ENCODE results near the gene DEFB110. TPM values are rescaled to one million over a fixed set of nuclear protein-coding genes. Genes with fewer than 3 reads are reported as not detected.
A peak's percentile ranks its signal among the peaks of the same experiment; 100 is the strongest.

The DEFB110 gene
- polyA plus RNA-seq, 4 donors = not detected

- no peaks in the 10 kb centered on the region for H3K4me1 ChIP-seq (ENCODE audit: control insufficient read depth in 3 of 3, insufficient read depth in 2 of 3, low read depth in 1 of 3, low read length in 2 of 3)
- no peak for DNase-seq
- no peak overlapping the region for H3K4me3 ChIP-seq (ENCODE audit: low read depth in 1 of 3, low read length in 3 of 3)
- H3K27ac ChIP-seq (ENCODE audit: low read depth in 1 of 3, low read length in 2 of 3) = no peak overlapping the region
- no peaks in the 10 kb centered on the region for H3K9me3 ChIP-seq (ENCODE audit: control insufficient read depth in 2 of 2, insufficient read depth in 1 of 2, low read depth in 1 of 2, low read length in 1 of 2)
- no peak for FAIRE-seq
- WGBS, 3 donors = 82 to 87% (median 87%) methylated on average over 4 of the region's 4 CpGs
- no peaks in the 10 kb centered on the region for H3K36me3 ChIP-seq (ENCODE audit: control insufficient read depth in 3 of 3, insufficient read depth in 2 of 3, low read depth in 1 of 3, low read length in 3 of 3)
- no peaks in the 10 kb centered on the region for H3K27me3 ChIP-seq (ENCODE audit: control insufficient read depth in 3 of 3, insufficient read depth in 3 of 3, low read length in 3 of 3)
Observed at GRCh38 chr6:50025258-50025657, 3.5 kb upstream of the DEFB110 start.

- FAIRE-seq (no peak), DNase-seq (no peak)
- Histone ChIP-seq H3K4me3 (ENCODE audit: low read depth in 1 of 3, low read length in 3 of 3) (no peak overlapping the region), H3K27me3 (ENCODE audit: control insufficient read depth in 3 of 3, insufficient read depth in 3 of 3, low read length in 3 of 3) (no peaks in the 10 kb centered on the region), H3K27ac (ENCODE audit: low read depth in 1 of 3, low read length in 2 of 3) (no peak overlapping the region), H3K4me1 (ENCODE audit: control insufficient read depth in 3 of 3, insufficient read depth in 2 of 3, low read depth in 1 of 3, low read length in 2 of 3) (no peaks in the 10 kb centered on the region), H3K9me3 (ENCODE audit: control insufficient read depth in 2 of 2, insufficient read depth in 1 of 2, low read depth in 1 of 2, low read length in 1 of 2) (no peaks in the 10 kb centered on the region), H3K36me3 (ENCODE audit: control insufficient read depth in 3 of 3, insufficient read depth in 2 of 3, low read depth in 1 of 3, low read length in 3 of 3) (no peaks in the 10 kb centered on the region)
- WGBS, 3 donors = 79 to 87% (median 81%) methylated on average over 3 of the region's 3 CpGs
Observed at GRCh38 chr6:50007819-50008218, 14.0 kb downstream of the DEFB110 start.

GRCh38 chr6:50003139-50003538 lies 18.7 kb downstream of the DEFB110 start:
- no peaks in the 10 kb centered on the region for H3K36me3 ChIP-seq (ENCODE audit: control insufficient read depth in 3 of 3, insufficient read depth in 2 of 3, low read depth in 1 of 3, low read length in 3 of 3)
- no peaks in the 10 kb centered on the region for H3K4me1 ChIP-seq (ENCODE audit: control insufficient read depth in 3 of 3, insufficient read depth in 2 of 3, low read depth in 1 of 3, low read length in 2 of 3)
- no peaks in the 10 kb centered on the region for H3K27me3 ChIP-seq (ENCODE audit: control insufficient read depth in 3 of 3, insufficient read depth in 3 of 3, low read length in 3 of 3)
- no peaks in the 10 kb centered on the region for H3K9me3 ChIP-seq (ENCODE audit: control insufficient read depth in 2 of 2, insufficient read depth in 1 of 2, low read depth in 1 of 2, low read length in 1 of 2)
- no peak for FAIRE-seq
- DNase-seq = no peak
- H3K27ac ChIP-seq (ENCODE audit: low read depth in 1 of 3, low read length in 2 of 3) = no peak overlapping the region
- no peak overlapping the region for H3K4me3 ChIP-seq (ENCODE audit: low read depth in 1 of 3, low read length in 3 of 3)
- 44 to 48% (median 44%) methylated on average over 3 of the region's 3 CpGs for WGBS, 3 donors

GRCh38 chr6:49995278-49995677 lies 26.5 kb downstream of the DEFB110 start:
- Histone ChIP-seq H3K27me3 (ENCODE audit: control insufficient read depth in 3 of 3, insufficient read depth in 3 of 3, low read length in 3 of 3) (no peaks in the 10 kb centered on the region), H3K4me3 (ENCODE audit: low read depth in 1 of 3, low read length in 3 of 3) (no peak overlapping the region), H3K27ac (ENCODE audit: low read depth in 1 of 3, low read length in 2 of 3) (no peak overlapping the region), H3K9me3 (ENCODE audit: control insufficient read depth in 2 of 2, insufficient read depth in 1 of 2, low read depth in 1 of 2, low read length in 1 of 2) (no peaks in the 10 kb centered on the region), H3K36me3 (ENCODE audit: control insufficient read depth in 3 of 3, insufficient read depth in 2 of 3, low read depth in 1 of 3, low read length in 3 of 3) (no peaks in the 10 kb centered on the region), H3K4me1 (ENCODE audit: control insufficient read depth in 3 of 3, insufficient read depth in 2 of 3, low read depth in 1 of 3, low read length in 2 of 3) (no peaks in the 10 kb centered on the region)
- FAIRE-seq (peak; percentile 44), DNase-seq (peak in 1 of 2 donors; percentile 41)

GRCh38 chr6:49988900-49989299 lies 32.9 kb downstream of the DEFB110 start:
- no peak overlapping the region for H3K27ac ChIP-seq (ENCODE audit: low read depth in 1 of 3, low read length in 2 of 3)
- H3K27me3 ChIP-seq (ENCODE audit: control insufficient read depth in 3 of 3, insufficient read depth in 3 of 3, low read length in 3 of 3) = no peaks in the 10 kb centered on the region
- no peak overlapping the region for H3K4me3 ChIP-seq (ENCODE audit: low read depth in 1 of 3, low read length in 3 of 3)
- H3K9me3 ChIP-seq (ENCODE audit: control insufficient read depth in 2 of 2, insufficient read depth in 1 of 2, low read depth in 1 of 2, low read length in 1 of 2) = no peaks in the 10 kb centered on the region
- 73 to 81% (median 80%) methylated on average over 2 of the region's 2 CpGs for WGBS, 3 donors
- no peak for FAIRE-seq
- H3K4me1 ChIP-seq (ENCODE audit: control insufficient read depth in 3 of 3, insufficient read depth in 2 of 3, low read depth in 1 of 3, low read length in 2 of 3) = no peaks in the 10 kb centered on the region
- DNase-seq = no peak
- H3K36me3 ChIP-seq (ENCODE audit: control insufficient read depth in 3 of 3, insufficient read depth in 2 of 3, low read depth in 1 of 3, low read length in 3 of 3) = no peaks in the 10 kb centered on the region

- H3K27me3 ChIP-seq (ENCODE audit: control insufficient read depth in 3 of 3, insufficient read depth in 3 of 3, low read length in 3 of 3) = no peaks in the 10 kb centered on the region
- H3K36me3 ChIP-seq (ENCODE audit: control insufficient read depth in 3 of 3, insufficient read depth in 2 of 3, low read depth in 1 of 3, low read length in 3 of 3) = no peaks in the 10 kb centered on the region
- H3K4me3 ChIP-seq (ENCODE audit: low read depth in 1 of 3, low read length in 3 of 3) = no peak overlapping the region
- H3K4me1 ChIP-seq (ENCODE audit: control insufficient read depth in 3 of 3, insufficient read depth in 2 of 3, low read depth in 1 of 3, low read length in 2 of 3) = no peaks in the 10 kb centered on the region
- H3K27ac ChIP-seq (ENCODE audit: low read depth in 1 of 3, low read length in 2 of 3) = no peak overlapping the region
- H3K9me3 ChIP-seq (ENCODE audit: control insufficient read depth in 2 of 2, insufficient read depth in 1 of 2, low read depth in 1 of 2, low read length in 1 of 2) = no peaks in the 10 kb centered on the region
- 95 to 97% (median 96%) methylated on average over 2 of the region's 2 CpGs for WGBS, 3 donors
- no peak for DNase-seq
- FAIRE-seq = no peak
Observed at GRCh38 chr6:49987749-49988148, 34.0 kb downstream of the DEFB110 start.

GRCh38 chr6:49986551-49986950 lies 35.2 kb downstream of the DEFB110 start:
- no peak for FAIRE-seq
- WGBS, 3 donors = 27 to 64% (median 41%) methylated on average over 1 of the region's 1 CpG
- no peak overlapping the region for H3K4me3 ChIP-seq (ENCODE audit: low read depth in 1 of 3, low read length in 3 of 3)

GRCh38 chr6:49982046-49982445 lies 39.7 kb downstream of the DEFB110 start:
- DNase-seq = no peak
- H3K27ac ChIP-seq (ENCODE audit: low read depth in 1 of 3, low read length in 2 of 3) = no peak overlapping the region
- H3K36me3 ChIP-seq (ENCODE audit: control insufficient read depth in 3 of 3, insufficient read depth in 2 of 3, low read depth in 1 of 3, low read length in 3 of 3) = no peaks in the 10 kb centered on the region
- 81 to 94% (median 82%) methylated on average over 2 of the region's 2 CpGs for WGBS, 3 donors
- H3K4me1 ChIP-seq (ENCODE audit: control insufficient read depth in 3 of 3, insufficient read depth in 2 of 3, low read depth in 1 of 3, low read length in 2 of 3) = no peaks in the 10 kb centered on the region
- H3K9me3 ChIP-seq (ENCODE audit: control insufficient read depth in 2 of 2, insufficient read depth in 1 of 2, low read depth in 1 of 2, low read length in 1 of 2) = no peaks in the 10 kb centered on the region
- no peak for FAIRE-seq
- H3K4me3 ChIP-seq (ENCODE audit: low read depth in 1 of 3, low read length in 3 of 3) = no peak overlapping the region
- H3K27me3 ChIP-seq (ENCODE audit: control insufficient read depth in 3 of 3, insufficient read depth in 3 of 3, low read length in 3 of 3) = no peaks in the 10 kb centered on the region

More at GRCh38 chr6:49986551-49986950, 35.2 kb downstream of the DEFB110 start:
- no peaks in the 10 kb centered on the region for H3K27me3 ChIP-seq (ENCODE audit: control insufficient read depth in 3 of 3, insufficient read depth in 3 of 3, low read length in 3 of 3)
- H3K27ac ChIP-seq (ENCODE audit: low read depth in 1 of 3, low read length in 2 of 3) = no peak overlapping the region
- H3K36me3 ChIP-seq (ENCODE audit: control insufficient read depth in 3 of 3, insufficient read depth in 2 of 3, low read depth in 1 of 3, low read length in 3 of 3) = no peaks in the 10 kb centered on the region
- no peak for DNase-seq
- H3K4me1 ChIP-seq (ENCODE audit: control insufficient read depth in 3 of 3, insufficient read depth in 2 of 3, low read depth in 1 of 3, low read length in 2 of 3) = no peaks in the 10 kb centered on the region
- no peaks in the 10 kb centered on the region for H3K9me3 ChIP-seq (ENCODE audit: control insufficient read depth in 2 of 2, insufficient read depth in 1 of 2, low read depth in 1 of 2, low read length in 1 of 2)

GRCh38 chr6:49980898-49981297 lies 40.9 kb downstream of the DEFB110 start:
- no peaks in the 10 kb centered on the region for H3K27me3 ChIP-seq (ENCODE audit: control insufficient read depth in 3 of 3, insufficient read depth in 3 of 3, low read length in 3 of 3)
- H3K4me1 ChIP-seq (ENCODE audit: control insufficient read depth in 3 of 3, insufficient read depth in 2 of 3, low read depth in 1 of 3, low read length in 2 of 3) = no peaks in the 10 kb centered on the region
- no peaks in the 10 kb centered on the region for H3K36me3 ChIP-seq (ENCODE audit: control insufficient read depth in 3 of 3, insufficient read depth in 2 of 3, low read depth in 1 of 3, low read length in 3 of 3)
- FAIRE-seq (no peak), DNase-seq (no peak)
- no peak overlapping the region for H3K27ac ChIP-seq (ENCODE audit: low read depth in 1 of 3, low read length in 2 of 3)
- 70 to 88% (median 78%) methylated on average over 1 of the region's 1 CpG for WGBS, 3 donors
- no peaks in the 10 kb centered on the region for H3K9me3 ChIP-seq (ENCODE audit: control insufficient read depth in 2 of 2, insufficient read depth in 1 of 2, low read depth in 1 of 2, low read length in 1 of 2)
- H3K4me3 ChIP-seq (ENCODE audit: low read depth in 1 of 3, low read length in 3 of 3) = no peak overlapping the region
